Transverse colon (tissue), 4 donors: ENCODE results near the gene OR6J1. TPM values are rescaled to one million over a fixed set of nuclear protein-coding genes. Genes with fewer than 3 reads are reported as not detected.

ENCODE experiments used
- DNase-seq: peaks from one replicate; pipeline ENCODE4 v3.0.0-alpha.2; 2019
- H3K27ac ChIP-seq, 4 donors: fragments of 200-600 bp; sonication (generic); 2 replicates each; pipeline ENCODE4 v1.5.1; 2016 to 2018; ENCODE audit warnings: inconsistent platforms in 4 of 4
- H3K27me3 ChIP-seq: fragments of 200-600 bp; sonication (generic); 2 replicates; pipeline ENCODE4 v1.5.1; 2017; ENCODE audit warnings: inconsistent platforms
- H3K36me3 ChIP-seq, 4 donors: fragments of 200-600 bp; sonication (generic); 2 replicates each; pipeline ENCODE4 v1.5.1; 2017 to 2019; ENCODE audit warnings: inconsistent platforms in 4 of 4
- H3K4me1 ChIP-seq, 4 donors: fragments of 200-600 bp; sonication (generic); 2 replicates each; pipeline ENCODE4 v1.5.1; 2017 to 2020; ENCODE audit warnings: inconsistent platforms in 4 of 4
- H3K4me3 ChIP-seq, 4 donors: fragments of 200-600 bp; sonication (generic); 1 replicate in 1 of 4; 2 replicates in 3 of 4; pipeline versions ENCODE4 v1.5.1 to v1.6.1; 2017 to 2019; ENCODE audit warnings: inconsistent platforms in 4 of 4
- H3K9me3 ChIP-seq, 2 donors: fragments of 200-600 bp; sonication (generic); 2 replicates each; pipeline ENCODE4 v1.5.1; 2017 to 2019; ENCODE audit warnings: inconsistent platforms in 2 of 2
- CTCF ChIP-seq, 5 experiments: fragments of 200-600 bp in 3 of 5; fragments of 450-650 bp in 2 of 5; sonication (generic) in 3 of 5; IDR thresholded peaks; 1 replicate in 2 of 5; 2 replicates in 3 of 5; pipeline ENCODE4 v1.5.1; 2016 to 2017; ENCODE audit warnings: antibody characterized with exemption in 5 of 5, inconsistent platforms in 3 of 5, mild to moderate bottlenecking in 2 of 5, moderate library complexity in 1 of 5
- EP300 ChIP-seq: sonication (generic); formaldehyde crosslinking; IDR thresholded peaks from one replicate; pipeline ENCODE4 v1.6.1; 2017; ENCODE audit warnings: antibody characterized with exemption, low read depth
- POLR2A ChIP-seq: fragments of 450-650 bp; IDR thresholded peaks from one replicate; pipeline ENCODE4 v1.6.1; 2016; ENCODE audit warnings: antibody characterized with exemption, mild to moderate bottlenecking, moderate library complexity
- POLR2AphosphoS5 ChIP-seq, 3 donors: sonication (generic); formaldehyde crosslinking; IDR thresholded peaks; one replicate each; pipeline ENCODE4 v1.6.1; 2016; ENCODE audit warnings: antibody characterized with exemption in 3 of 3
- WGBS, 2 donors: methylation state at CpG; one replicate each; pipeline ENCODE4 v1.1.5; 2018; ENCODE audit warnings: low coverage in 1 of 2; 5-methylcytosine and 5-hydroxymethylcytosine counted together
- in situ Hi-C, 4 donors: fragments of 200-750 bp; cut with MboI; loops; one replicate each; pipeline versions ENCODE4 v1.15.0 to v1.15.1; 2017; ENCODE audit warnings: low sequenced_read_pairs in 3 of 4, low pct_ligation_motif_present in 1 of 4, low pct_unique_long_range_greater_than_20kb in 1 of 4
- intact Hi-C: fragments of 100-400 bp; cut with DNase I; formaldehyde crosslinking; loops from one replicate; pipeline ENCODE4 v1.15.1; 2023; ENCODE audit warnings: low total_unique reads
- total RNA-seq, 4 donors: library from RNA; depleted of rRNA; stranded (reverse); fragments of >200 nt; gene quantifications; one replicate each; pipeline ENCODE4 v1.1.0, GENCODE V29; 2016

The OR6J1 gene
- total RNA-seq, 4 donors from 2014 or later, result not detected

DNA sequence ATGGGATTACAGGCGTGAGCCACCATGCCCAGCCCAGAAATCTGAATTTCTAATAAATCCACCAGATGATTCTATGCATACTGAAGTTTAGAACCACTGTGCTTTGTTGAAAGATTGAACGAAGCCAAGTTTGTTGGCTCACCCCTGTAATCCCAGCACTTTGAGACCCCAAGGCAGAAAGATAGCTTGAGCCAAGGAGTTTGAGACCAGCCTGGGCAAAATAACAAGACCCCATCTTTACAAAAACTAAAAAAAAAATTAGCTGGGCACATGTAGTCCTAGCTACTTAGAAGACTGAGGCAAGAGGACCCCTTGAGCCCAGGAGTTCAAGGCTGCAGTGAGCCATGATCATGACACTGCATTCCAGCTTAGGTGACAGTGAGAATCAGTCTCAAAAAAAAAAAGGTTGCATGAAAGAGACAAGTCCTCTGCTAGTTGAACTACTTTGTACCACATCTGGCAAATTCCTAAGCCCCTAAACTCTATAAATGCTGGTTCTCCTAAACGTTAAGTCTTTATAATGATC lies 47.7 kb downstream of the OR6J1 start:
- no peak overlapping the region for H3K27ac ChIP-seq
- H3K36me3 ChIP-seq, result no peaks in the 10 kb centered on the region
- H3K4me1 ChIP-seq, result peaks cover 6 to 44% (median 19%) of the 10 kb centered on the region in 4 donors
- in situ Hi-C loops, result loop anchor here in 1 of 4 donors (25.0 kb wide), 1 partner anchor 241 kb away; the partner anchor contains the start of genes MMP14 and MRPL52
- WGBS, 2 donors, result 75 to 85% methylated on average over 2 to 3 of the region's 3 CpGs
- no peak for DNase-seq
- TF ChIP-seq CTCF (IDR thresholded peaks at IDR 0.05) (no peak), EP300 (no peak), POLR2A (no peak), POLR2AphosphoS5 (IDR thresholded peaks at IDR 0.05) (no peak)
- intact Hi-C loops, result no loop called here
- H3K27me3 ChIP-seq, result no peaks in the 10 kb centered on the region
- H3K9me3 ChIP-seq, result no peaks in the 10 kb centered on the region
- H3K4me3 ChIP-seq, result no peak overlapping the region

DNA sequence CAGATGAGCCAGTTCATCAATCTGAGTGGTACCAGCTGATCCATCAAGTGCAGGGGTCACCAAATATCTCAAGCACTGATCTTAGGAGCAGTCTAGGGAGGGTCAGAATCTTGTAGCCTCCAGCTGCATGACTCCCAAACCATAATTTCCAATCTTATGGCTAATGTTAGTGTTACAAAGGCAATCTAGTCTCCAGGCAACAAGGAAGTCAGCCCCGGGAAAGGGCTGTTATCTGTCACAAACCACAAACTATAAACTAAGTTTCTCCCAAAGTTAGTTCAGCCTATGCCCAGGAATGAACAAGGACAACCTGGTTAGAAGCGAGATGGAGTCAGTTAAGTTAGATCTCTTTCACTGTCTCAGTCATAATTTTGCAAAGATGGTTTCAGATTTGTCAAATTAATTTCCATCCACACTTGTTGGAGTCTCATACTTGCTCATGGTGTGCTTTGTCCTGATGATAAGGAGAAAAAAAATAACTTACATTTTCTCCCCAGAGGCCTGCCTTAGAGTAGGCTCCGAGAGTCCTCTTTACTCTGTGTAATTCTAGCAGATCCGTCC lies 49.9 kb downstream of the OR6J1 start:
- Histone ChIP-seq H3K9me3 (no peaks in the 10 kb centered on the region), H3K4me1 (peaks cover 3 to 39% (median 20%) of the 10 kb centered on the region in 4 donors), H3K36me3 (no peaks in the 10 kb centered on the region), H3K27ac (peak overlapping the region in 1 of 4 donors; percentile 33), H3K27me3 (no peaks in the 10 kb centered on the region), H3K4me3 (no peak overlapping the region)
- intact Hi-C loops (no loop called here), in situ Hi-C loops (loop anchor here in 1 of 4 donors (25.0 kb wide), 1 partner anchor 243 kb away; the partner anchor contains the start of genes MMP14 and MRPL52)
- WGBS, 2 donors, result 48 to 54% methylated on average over 3 to 4 of the region's 4 CpGs
- no peak for TF ChIP-seq POLR2A
- TF ChIP-seq EP300, result no peak
- no peak for TF ChIP-seq POLR2AphosphoS5 (IDR thresholded peaks at IDR 0.05)
- no peak for TF ChIP-seq CTCF (IDR thresholded peaks at IDR 0.05)
- DNase-seq, result no peak

DNA sequence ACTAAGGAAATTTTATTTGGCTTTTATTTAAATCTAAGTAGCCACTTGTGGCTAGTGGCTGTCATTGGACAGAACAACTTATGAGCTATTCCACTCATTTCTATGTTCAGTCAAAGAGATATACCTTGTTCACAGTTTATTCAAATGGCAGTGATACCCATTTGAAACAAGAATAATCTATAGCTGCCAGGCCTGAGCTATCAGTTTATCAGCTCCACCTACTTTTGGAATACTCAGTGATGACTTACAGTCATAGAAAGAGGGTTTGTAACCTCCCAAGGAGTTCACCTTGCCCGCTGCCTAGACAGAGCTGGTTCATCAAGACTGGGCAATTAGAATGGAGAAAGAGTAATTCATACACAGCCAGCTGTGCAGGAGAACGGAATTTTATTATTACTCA lies 50.6 kb downstream of the OR6J1 start:
- H3K36me3 ChIP-seq, result no peaks in the 10 kb centered on the region
- H3K4me3 ChIP-seq, result no peak overlapping the region
- WGBS, 2 donors, result 82% methylated on average over 2 of the region's 2 CpGs; no CpG with 5 or more reads in 1 of the 2 donors
- peaks cover 0 to 34% (median 16%) of the 10 kb centered on the region in 4 donors for H3K4me1 ChIP-seq
- H3K27me3 ChIP-seq, result no peaks in the 10 kb centered on the region
- H3K9me3 ChIP-seq, result no peaks in the 10 kb centered on the region
- in situ Hi-C loops, result loop anchor here in 1 of 4 donors (25.0 kb wide), 1 partner anchor 244 kb away; the partner anchor contains the start of genes MMP14 and MRPL52
- DNase-seq, result no peak
- intact Hi-C loops, result no loop called here
- no peak for TF ChIP-seq POLR2AphosphoS5 (IDR thresholded peaks at IDR 0.05)
- no peak for TF ChIP-seq POLR2A
- no peak for TF ChIP-seq EP300
- TF ChIP-seq CTCF (IDR thresholded peaks at IDR 0.05), result no peak
- peak overlapping the region in 1 of 4 donors; percentile 20 for H3K27ac ChIP-seq

DNA sequence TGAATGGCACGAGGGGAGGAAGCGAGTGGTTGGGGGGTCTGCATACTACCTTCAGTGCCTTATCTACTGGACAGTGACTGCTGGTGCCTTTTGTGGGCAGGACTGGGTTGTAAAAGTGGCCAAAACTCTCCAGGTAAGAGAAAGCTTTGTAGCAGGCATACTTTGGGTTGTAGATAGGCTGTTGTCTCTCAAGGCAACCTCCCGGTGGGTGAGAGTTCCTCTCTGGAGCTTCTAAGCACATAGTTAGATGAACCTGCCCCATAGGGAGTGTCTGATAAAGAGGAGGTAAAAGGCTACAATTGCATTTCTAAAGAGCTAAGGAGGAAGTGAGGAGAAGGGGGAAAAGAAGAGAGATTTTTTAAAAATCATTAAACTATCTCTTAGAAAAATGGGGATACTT lies 51.0 kb downstream of the OR6J1 start:
- no peaks in the 10 kb centered on the region for H3K9me3 ChIP-seq
- DNase-seq, result no peak
- peaks cover 0 to 37% (median 19%) of the 10 kb centered on the region in 4 donors for H3K4me1 ChIP-seq
- H3K4me3 ChIP-seq, result no peak overlapping the region
- H3K36me3 ChIP-seq, result no peaks in the 10 kb centered on the region
- H3K27ac ChIP-seq, result peak overlapping the region in 1 of 4 donors; percentile 20
- WGBS, 2 donors, result 54 to 61% methylated on average over 2 to 3 of the region's 3 CpGs
- TF ChIP-seq CTCF (IDR thresholded peaks at IDR 0.05) (no peak), POLR2AphosphoS5 (IDR thresholded peaks at IDR 0.05) (no peak), POLR2A (no peak), EP300 (no peak)
- in situ Hi-C loops, result loop anchor here in 1 of 4 donors (25.0 kb wide), 1 partner anchor 244 kb away; the partner anchor contains the start of genes MMP14 and MRPL52
- H3K27me3 ChIP-seq, result no peaks in the 10 kb centered on the region
- intact Hi-C loops, result no loop called here
